ENCODE data around the gene CTNNA3.

CTNNA3 gene

DNA sequence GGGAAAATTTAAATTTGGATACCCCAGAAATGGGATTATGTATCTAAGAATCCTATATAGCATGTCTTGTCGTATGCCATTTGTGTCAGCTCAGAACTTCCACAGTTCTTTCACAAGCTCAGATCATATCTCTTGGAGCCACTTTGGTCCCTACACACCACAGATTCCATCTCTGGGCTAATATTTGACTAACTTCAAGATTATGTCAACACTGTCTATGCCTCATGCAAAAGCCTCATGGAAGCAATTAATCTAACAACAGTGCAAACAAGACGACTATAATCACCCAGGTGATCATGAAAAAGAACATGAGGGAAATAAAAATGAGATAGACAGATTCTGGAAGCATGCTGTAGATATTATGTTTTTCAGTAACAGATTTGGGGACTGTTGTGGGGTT, 581.0 kb downstream of the CTNNA3 start:
- DNase-seq (ENCODE audit: low spot score), result no peak

DNA sequence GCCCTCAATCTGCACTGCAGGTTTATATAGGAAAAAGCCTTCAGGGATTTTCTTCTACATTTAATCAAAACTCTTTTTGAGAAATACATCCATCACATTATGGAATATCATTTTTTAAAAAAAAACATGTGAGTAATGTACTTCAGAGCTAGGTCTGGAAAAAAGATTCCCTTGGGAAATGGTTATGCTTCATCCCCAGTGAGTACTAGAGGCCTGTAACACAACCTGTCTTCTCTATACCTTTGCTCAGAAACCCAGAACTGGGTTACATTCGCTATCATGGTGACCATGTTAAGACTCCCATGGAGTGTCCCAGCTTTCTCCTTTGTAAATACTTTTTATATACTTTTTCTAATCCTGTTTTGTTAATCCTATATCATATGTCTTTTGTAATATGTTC, 583.2 kb downstream of the CTNNA3 start:
- DNase-seq (ENCODE audit: low spot score), result no peak

DNA sequence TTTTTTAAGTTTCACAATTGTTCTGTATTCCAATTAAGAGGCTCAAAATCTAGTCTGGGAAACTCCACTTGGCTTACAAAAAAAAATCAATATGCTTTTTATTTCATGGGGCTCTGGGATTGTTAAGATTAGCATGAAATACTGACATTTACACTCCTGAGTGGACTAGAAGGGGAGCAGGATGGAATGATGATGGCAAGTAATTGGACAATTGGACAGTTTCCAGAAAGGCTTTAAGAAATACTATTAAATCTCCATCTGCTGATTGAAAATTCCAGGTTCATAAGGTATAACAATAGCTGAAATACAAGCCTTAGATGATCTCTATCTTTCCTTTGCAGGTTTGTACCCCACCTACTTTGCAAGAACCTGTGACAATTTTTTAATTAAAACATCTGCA, 585.7 kb downstream of the CTNNA3 start:
- no peak for DNase-seq (ENCODE audit: low spot score)

DNA sequence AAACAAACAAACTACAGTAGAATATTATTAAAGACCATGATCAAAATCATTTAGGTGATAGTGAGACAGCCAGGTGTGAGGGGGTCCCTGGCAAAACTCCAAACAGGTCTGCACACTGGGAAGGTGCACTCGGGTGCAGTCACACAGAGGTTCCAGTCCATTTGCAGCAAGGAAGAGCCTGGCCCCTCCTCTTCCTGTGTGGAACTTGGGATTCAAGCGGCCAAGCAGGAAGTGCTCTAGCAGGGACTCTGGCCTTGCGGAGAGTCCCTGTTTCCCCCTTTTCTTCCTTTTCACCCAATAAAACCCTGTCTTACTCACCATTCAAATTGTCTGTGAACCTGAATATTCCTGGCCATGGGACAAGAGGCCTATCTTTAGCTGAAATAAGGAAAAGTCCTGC, 588.3 kb downstream of the CTNNA3 start:
- DNase-seq (ENCODE audit: low spot score), result no peak

DNA sequence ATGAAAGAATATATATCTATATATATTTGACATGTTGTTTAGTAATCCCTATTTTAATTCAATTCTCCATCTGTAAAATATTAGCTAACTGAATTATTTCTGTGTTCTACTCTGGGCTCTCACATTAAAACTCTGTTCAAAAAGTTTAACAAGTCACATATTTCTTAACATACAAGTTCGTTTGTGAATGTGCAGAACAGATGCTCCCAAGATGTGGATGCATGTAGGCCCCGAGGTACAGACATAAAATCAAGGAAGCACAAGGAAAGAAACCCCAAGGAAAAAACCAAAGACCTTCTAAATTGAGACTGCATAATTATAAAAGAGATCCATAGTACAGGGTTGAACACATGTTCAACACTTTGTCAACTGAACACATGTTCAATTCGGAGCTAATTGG, 595.0 kb downstream of the CTNNA3 start:
- no peak for DNase-seq (ENCODE audit: low spot score)

DNA sequence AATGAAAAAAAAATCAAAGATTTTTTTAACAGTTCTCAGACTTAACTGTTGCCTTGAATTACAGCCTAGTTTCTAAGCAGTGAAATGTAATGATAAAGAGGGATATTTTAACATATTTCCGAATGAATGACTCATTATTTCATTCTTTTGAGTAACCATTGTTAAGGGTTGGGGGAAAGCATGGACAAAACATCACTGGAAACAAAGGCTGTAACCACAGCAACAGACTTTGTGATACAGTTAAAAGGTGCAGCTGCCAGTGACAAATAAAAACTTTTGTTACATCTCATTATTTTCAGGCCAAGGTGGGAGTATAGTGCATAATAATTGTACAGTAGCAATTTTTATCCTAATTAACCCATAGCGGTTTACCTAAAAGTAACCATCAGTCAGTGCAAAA, 597.5 kb downstream of the CTNNA3 start:
- no peak for DNase-seq (ENCODE audit: low spot score)

DNA sequence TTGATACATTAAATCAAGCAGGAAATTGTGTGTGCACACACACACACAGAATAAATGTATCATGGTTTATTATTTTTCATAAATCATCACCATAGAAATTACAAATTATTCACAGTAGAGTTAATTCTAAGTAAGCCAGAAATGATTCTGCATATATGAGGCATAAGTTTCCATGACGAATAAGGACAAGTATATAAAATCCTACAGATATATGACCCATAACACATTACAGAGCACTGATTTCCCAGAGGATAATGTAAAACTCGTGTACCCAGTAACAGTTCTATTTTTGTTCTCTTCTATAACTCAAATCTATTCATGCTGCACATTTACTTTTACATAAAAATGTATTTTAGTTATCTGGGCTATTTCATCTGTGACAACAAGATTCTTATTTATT, 600.5 kb downstream of the CTNNA3 start:
- DNase-seq (ENCODE audit: low spot score), result no peak

DNA sequence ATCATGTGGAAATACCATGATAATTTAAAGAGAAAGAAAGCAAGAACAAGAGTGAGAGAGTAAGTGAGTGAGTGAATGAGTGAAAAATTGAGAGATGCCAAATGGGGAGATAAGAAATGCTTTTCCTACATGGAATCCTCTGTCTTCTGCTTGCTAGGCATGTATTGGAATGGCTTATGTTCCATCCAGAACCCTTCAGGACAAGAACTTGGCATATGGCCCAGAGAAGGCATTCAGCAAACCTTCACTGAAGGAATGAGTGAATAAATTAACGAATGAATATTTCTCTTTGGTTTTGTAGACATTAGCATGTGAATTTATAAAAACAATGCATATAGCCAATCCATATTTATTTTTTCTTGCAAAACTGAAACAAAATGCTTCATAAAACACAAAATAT, 608.0 kb downstream of the CTNNA3 start:
- no peak for DNase-seq (ENCODE audit: low spot score)

DNA sequence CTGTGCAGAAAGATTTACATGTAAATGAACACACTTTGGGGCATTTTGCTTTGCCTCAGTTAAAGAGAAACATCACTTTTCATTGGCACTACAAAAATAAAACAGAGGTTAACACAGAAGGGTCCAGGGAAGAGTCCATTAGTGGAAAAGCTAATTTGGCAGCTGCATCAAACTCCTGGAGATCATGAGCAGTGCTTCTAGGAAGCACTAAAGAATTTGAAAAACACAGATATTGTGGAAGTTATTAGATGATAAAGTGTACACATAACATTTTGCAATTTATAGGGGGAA, 608.9 kb downstream of the CTNNA3 start:
- no peak for DNase-seq (ENCODE audit: low spot score)

DNA sequence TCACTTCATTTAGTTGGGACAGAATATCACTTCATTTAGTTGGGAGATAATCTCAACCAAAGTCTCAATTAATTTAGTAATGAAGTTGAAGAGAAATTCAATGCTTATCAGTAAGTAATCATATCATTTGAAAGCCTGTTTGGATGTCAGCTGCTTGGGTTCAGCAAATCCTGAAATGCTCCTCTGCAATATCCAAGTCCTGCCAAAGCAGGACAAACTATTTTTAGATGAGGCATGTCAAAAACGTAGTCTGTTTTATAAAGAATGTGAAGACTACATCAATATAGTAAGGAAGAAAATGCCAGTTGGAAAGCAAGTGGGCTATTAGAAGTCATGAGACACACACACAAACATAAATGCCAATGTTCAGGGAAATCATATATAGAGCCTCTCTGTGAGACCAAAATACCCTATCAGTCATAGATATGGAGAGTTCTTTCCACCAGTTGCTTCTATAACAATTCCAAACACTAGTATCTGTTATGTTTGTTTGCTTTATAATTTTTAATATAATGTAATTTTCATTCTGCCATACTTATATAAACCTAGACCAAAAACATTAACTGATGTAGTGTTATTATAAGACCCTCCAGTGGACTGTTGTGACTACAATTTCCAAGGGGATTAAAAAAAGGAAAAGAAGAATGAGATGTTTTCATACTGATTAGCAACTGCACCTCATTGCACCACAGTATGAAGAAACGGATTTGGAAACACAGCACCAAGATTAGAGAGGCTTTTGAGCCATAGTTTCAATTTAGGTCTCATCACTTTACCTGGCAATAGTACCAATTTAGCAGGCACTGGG, 609.5 kb downstream of the CTNNA3 start:
- no peak for DNase-seq (ENCODE audit: low spot score)

DNA sequence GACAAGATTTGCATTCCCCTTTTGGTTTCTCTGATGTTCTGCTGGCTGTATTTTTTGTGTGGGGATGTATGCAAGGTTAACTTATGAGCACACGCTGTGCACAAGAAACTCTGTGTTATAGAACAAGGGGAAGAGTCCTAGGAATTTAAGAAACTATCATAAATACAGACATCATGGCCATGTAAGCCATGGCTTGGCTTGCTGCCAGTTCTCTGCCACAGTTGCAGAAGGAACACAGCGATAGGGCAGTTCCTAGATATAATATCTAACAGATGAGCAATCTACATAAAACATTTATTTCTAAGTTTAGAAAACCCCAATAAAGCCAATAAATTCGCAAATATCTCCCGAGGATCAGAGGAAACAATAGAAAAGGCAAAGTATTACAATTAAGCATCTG, 616.9 kb downstream of the CTNNA3 start:
- no peak for DNase-seq (ENCODE audit: low spot score)

DNA sequence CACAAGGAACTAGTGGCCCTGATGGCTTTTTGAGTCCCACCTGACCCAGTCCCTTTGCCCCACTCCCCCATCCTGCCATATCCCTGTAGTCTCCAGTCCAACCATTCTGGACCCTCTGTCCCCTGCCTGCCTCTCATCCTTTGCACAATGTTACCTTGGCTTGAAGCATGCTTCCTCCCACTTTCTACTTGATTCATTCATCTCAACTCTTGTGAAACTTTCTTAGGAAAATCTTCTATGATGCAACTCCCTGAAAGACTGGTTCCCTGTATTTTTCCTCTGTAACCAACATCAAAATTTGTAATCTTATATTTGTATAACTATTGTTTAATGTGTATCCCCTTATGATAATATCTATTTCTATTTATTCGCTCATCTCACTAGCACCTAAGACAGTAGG, 618.6 kb downstream of the CTNNA3 start:
- no peak for DNase-seq (ENCODE audit: low spot score)

DNA sequence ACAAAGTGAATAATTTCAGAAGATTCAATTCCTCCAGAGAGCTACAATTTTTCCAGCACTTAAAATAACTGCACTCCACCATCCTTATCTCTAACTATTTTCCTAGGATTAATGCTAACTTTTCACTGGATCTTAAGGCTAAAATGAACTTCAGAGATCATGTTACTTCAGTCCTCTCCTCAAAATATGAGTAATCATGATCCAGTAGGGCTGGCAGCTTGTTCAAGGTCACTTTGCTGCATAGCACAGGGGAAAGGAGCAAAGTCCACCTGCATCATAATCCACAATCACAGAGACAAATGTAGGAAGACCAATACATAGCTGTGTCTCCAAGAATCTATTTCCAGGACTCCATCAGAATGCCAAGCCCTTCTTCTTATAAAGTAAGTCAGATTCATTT, 619.9 kb downstream of the CTNNA3 start:
- no peak for DNase-seq (ENCODE audit: low spot score)

DNA sequence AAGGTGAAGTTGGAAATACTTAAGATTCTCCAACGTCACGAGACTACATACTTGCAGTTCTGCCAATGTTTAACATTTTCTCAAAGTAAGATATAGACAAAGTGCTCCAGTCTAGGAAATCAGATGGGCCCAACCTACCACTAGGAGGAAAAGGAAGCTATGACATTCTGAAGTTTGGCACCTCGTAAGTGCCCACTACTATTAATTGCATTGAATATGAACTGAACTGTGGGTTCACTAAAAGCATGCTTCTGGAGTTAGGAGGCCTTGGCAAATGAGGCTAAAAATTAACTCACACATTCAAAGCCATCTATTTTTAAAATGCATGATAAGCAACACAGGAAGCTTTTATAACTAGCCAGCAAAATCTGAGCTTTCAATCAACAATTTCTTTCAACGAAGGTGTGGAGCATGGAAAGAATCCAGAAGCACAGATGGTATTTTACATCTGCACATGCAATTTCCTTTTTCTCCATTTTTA, 620.5 kb downstream of the CTNNA3 start:
- DNase-seq (ENCODE audit: low spot score), result no peak

DNA sequence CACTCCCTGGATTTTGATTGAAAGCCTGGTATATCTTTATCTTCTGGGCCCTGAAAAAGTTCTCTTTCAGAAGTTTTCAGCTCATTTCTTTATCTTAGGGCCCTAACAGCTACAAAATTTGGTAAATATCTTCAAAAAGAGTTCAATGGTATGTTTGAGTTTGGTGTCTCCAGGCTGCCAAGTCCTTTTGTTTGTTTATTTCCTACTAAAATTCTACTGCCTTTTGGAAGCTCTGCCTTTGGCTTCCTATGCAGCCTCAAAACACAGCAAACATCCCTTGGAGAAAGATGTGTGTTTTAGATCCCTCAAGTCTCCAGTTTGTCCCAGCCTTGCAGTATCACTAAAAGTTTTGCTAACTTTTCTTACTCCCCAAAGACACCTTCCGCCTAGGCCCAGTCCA, 623.3 kb downstream of the CTNNA3 start:
- no peak for DNase-seq (ENCODE audit: low spot score)

DNA sequence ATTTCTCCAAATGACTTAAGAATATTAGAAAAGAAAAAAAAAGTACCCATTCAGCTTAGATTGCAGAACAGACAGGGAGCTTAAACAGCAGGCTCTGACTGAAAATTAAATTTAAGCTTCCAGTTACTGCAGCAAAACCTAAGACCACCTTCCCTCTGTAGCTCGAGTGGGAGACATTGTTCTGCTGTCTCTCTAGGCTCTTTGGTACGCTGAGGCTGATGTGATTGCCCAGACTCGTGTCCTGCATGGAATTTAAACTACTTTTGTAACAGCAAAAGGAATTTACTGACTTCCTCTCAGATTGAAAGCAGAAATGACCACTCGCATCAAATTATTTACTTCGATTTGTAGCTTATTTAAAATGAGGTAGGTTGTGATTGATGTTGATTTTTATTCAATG, 645.6 kb downstream of the CTNNA3 start:
- DNase-seq (ENCODE audit: low spot score), result no peak

DNA sequence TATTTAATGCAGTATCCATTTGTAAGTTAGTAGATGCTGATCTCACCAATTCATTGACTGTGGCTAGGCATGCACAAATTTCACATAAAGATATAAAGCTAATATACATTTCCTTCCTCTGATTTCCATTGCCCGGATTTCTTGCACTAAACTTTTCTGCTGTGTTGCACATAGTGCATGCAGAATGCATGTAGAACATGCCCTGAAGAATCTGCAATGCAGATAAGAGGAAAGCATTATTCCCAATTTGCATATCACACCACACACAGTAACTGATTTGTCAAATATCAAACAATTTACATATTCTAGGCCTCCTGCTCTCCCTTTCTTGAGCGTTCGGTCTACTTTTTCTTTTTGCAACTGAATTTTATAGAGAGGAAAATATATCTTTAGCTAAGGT, 646.0 kb downstream of the CTNNA3 start:
- no peak for DNase-seq (ENCODE audit: low spot score)

DNA sequence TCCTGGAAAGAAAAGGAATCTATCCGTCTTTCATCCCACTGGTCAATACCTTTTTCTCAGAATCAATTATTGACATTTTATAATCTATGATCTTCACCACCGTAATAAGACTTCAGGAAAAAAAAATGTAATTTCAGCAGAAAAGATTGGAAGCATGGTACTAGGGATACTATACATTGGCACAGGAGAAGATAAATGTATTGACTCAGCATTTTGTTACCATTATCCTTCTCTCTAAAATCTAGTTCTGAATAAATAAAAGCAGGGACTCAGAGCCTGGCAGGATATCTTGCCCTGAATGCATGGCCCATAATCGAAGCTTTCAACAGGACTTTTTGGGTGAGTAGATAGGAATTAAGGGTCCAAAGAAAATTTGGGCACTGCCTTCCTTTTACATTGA, 649.5 kb downstream of the CTNNA3 start:
- DNase-seq (ENCODE audit: low spot score), result no peak

DNA sequence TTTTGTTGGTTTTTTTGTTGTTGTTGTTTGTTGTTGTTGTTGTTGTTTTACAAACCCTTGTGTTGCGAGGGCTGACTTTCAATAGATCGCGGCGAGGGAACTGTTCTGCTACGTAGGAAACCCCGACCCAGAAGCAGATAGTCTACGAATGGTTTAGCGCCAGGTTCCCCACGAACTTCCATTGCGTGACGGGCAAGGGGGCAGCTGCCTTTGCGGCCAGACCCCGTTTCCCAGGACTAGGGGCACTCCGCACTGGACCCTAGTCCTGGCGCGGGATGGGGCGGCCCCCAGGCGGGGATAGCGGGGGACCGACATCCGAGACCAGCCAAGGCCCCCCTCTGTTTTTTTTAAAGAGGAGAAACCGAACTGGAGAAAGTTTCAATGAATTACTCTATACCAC, 650.6 kb downstream of the CTNNA3 start:
- no peak for DNase-seq (ENCODE audit: low spot score)

DNA sequence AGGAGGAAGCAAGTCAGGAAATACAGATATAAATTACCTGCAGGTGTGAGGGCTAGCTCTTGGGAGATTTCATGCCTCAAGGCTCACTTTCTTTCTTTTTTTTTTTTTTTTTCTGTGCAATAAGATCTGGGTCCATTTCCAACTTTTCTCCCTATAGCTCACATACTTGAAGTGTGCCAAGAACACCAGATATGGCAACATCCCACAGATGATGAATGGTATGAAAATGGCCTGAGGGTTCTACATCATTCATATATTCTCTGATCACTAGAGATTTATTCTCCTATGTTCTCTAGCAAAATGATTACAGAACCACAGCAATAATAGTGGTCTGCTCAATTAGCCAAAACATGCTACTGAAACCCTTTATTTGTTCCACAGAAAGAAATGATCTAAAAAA, 653.0 kb downstream of the CTNNA3 start:
- DNase-seq (ENCODE audit: low spot score), result no peak

DNA sequence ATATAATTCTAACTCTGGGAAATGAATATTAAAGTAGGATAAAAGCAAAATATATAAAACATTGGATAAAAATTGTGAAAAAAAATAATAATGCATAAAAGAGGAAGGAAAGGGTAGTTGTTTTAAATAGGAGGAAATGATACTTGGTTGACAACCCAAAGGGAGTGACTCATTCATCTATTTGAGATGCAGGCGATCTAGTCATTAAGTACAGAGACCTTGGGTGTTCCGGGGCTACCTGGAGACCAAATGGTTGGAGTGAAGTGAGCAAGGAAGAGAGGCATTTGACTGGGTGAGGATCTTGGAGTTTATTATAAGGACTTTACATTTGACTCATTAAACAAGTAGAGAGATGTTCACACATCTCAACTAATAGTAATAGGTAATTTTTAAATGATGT, 659.2 kb downstream of the CTNNA3 start:
- DNase-seq (ENCODE audit: low spot score), result no peak

DNA sequence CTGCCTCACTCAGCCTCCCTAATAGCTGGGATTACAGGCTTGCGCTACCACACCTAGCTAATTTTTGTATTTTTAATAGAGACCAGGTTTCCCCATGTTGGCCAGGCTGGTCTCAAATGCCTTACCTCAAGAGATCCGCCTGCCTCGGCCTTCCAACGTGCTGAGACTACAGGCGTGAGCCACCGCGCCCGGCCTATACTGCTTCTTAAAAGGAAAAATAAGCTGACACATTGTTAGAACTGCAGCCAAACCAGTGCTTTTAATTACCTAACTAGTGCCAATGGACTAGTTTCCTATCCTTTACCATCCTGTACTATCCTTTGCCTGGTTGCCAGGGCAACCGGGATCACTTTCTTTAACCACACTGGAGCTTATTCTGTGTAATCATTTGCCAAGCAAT, 662.1 kb downstream of the CTNNA3 start:
- DNase-seq (ENCODE audit: low spot score), result no peak

DNA sequence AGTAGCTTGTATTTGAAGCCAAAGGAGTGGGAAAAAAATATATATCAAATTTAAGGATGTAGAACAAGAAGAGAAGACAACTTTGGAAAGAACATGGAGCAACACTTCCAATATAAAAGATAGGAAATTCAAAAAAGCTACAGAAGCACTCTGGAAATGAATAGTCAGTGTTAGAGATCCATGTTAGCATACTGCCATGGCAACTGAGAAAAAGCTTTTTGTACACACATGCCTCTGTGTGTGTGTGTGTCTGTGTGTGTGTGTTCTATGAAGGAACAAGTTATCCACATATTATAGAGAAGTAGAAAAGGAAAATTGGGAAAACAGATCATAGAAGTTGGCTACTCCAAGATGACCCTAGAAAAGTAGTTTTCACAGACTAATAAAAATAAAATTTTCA, 673.9 kb downstream of the CTNNA3 start:
- DNase-seq (ENCODE audit: low spot score), result no peak

DNA sequence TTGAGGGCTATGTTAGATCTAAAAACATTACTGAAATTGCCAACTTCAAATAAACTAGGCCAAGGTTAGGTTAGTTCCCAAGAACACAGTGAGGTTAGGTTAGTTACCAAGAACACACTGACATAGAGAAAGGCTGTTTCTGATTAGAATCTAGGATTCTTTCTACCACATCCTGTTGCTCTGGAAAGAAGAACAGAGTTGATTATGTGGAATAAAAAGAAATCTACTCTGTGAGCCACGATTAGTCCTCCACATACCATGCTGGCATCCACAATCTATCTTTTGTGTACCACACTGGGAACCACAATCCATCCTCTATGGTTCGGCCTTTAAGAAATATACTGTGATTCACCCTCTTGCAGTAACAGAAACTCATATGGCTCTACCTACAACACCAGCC, 678.8 kb downstream of the CTNNA3 start:
- no peak for DNase-seq (ENCODE audit: low spot score)

DNA sequence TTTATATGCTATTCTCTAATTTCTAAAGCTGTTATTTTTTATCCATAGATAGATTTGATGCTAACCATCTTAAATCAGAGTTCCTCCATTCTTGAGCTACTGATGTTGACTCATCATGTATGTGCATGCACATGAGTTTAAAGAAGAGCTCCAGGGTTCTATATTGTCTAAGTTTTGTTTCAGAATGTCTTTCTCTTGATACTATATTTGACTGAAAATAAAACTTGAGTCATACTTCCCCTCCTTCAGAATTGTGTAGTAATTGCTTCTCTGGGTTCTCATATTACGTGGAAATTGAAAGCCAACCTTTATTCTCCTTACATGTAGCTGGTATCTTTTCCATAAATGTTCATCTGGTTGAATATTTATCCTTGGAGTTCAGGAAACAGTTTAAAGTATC, 680.8 kb downstream of the CTNNA3 start:
- no peak for DNase-seq (ENCODE audit: low spot score)
